ENCODE data around the gene ALG11. TPM values are rescaled to one million over a fixed set of nuclear protein-coding genes. Genes with fewer than 3 reads are reported as not detected.
A peak's percentile ranks its signal among the peaks of the same experiment; 100 is the strongest.

The ALG11 gene
- total and polyA plus RNA-seq, 12 donors, result 6.8 to 35.4 (median 29.0) TPM

GRCh38 chr13:52012512-52012836 lies 276 bp downstream of the ALG11 start:
- peak overlapping the region in 3 of 4 donors; percentile 66 to 84 (median 72) for H3K4me3 ChIP-seq
- 0 to 1% (median 0%) methylated on average over 8 of the region's 8 CpGs for WGBS, 4 donors
- no peaks in the 10 kb centered on the region for H3K36me3 ChIP-seq (replicated peaks in 1 of 2)
- H3K9me3 ChIP-seq (replicated peaks in 1 of 3), result no peaks in the 10 kb centered on the region
- peak overlapping the region in 3 of 5 donors; percentile 40 to 65 (median 64) for H3K27ac ChIP-seq
- no peak for TF ChIP-seq POLR2A (IDR thresholded peaks at IDR 0.05)
- no peak for TF ChIP-seq CTCF (IDR thresholded peaks at IDR 0.05)
- DNase-seq, result no peak
- H3K4me1 ChIP-seq (replicated peaks in 1 of 2), result peaks cover 16 to 23% of the 10 kb centered on the region in 2 donors
- no peaks in the 10 kb centered on the region for H3K27me3 ChIP-seq
- intact Hi-C loops (cut with DNase I), result no loop called here

GRCh38 chr13:52016296-52016695 lies 4.1 kb downstream of the ALG11 start:
- TF ChIP-seq POLR2A (IDR thresholded peaks at IDR 0.05) (no peak), CTCF (IDR thresholded peaks at IDR 0.05) (no peak)
- Histone ChIP-seq H3K27ac (no peak overlapping the region), H3K36me3 (replicated peaks in 1 of 2) (peaks cover 0 to 6% of the 10 kb centered on the region in 2 donors), H3K4me1 (replicated peaks in 1 of 2) (peaks cover 10 to 17% of the 10 kb centered on the region in 2 donors), H3K9me3 (replicated peaks in 1 of 3) (no peaks in the 10 kb centered on the region), H3K4me3 (no peak overlapping the region), H3K27me3 (no peaks in the 10 kb centered on the region)
- intact Hi-C loops (cut with DNase I), result no loop called here
- no peak for DNase-seq
- WGBS, 4 donors, result 92 to 100% (median 98%) methylated on average over 2 to 3 of the region's 3 CpGs

- TF ChIP-seq POLR2A (IDR thresholded peaks at IDR 0.05) (no peak), CTCF (IDR thresholded peaks at IDR 0.05) (no peak)
- intact Hi-C loops (cut with DNase I), result no loop called here
- 94 to 100% (median 95%) methylated on average over 3 of the region's 3 CpGs for WGBS, 4 donors
Observed at GRCh38 chr13:52020191-52020590, 8.0 kb downstream of the ALG11 start.

GRCh38 chr13:52022356-52022755 lies 10.2 kb downstream of the ALG11 start:
- 96 to 100% (median 97%) methylated on average over 2 of the region's 2 CpGs for WGBS, 4 donors
- no peak overlapping the region for H3K4me3 ChIP-seq
- intact Hi-C loops (cut with DNase I), result no loop called here
- H3K27ac ChIP-seq, result no peak overlapping the region
- no peaks in the 10 kb centered on the region for H3K27me3 ChIP-seq
- H3K9me3 ChIP-seq (replicated peaks in 1 of 3), result no peaks in the 10 kb centered on the region
- no peak for DNase-seq
- TF ChIP-seq POLR2A (IDR thresholded peaks at IDR 0.05), result no peak
- TF ChIP-seq CTCF (IDR thresholded peaks at IDR 0.05), result no peak
- H3K4me1 ChIP-seq (replicated peaks in 1 of 2), result no peaks in the 10 kb centered on the region
- peaks cover 0 to 6% of the 10 kb centered on the region in 2 donors for H3K36me3 ChIP-seq (replicated peaks in 1 of 2)

More at GRCh38 chr13:52020191-52020590, 8.0 kb downstream of the ALG11 start:
- no peak overlapping the region for H3K27ac ChIP-seq
- H3K4me1 ChIP-seq (replicated peaks in 1 of 2), result no peaks in the 10 kb centered on the region
- H3K9me3 ChIP-seq (replicated peaks in 1 of 3), result no peaks in the 10 kb centered on the region
- DNase-seq, result no peak
- H3K36me3 ChIP-seq (replicated peaks in 1 of 2), result peaks cover 0 to 6% of the 10 kb centered on the region in 2 donors
- no peak overlapping the region for H3K4me3 ChIP-seq
- no peaks in the 10 kb centered on the region for H3K27me3 ChIP-seq

Measured in adrenal gland (tissue), 12 donors.